Measurements from ENCODE around the gene DDX23. TPM values are rescaled to one million over a fixed set of nuclear protein-coding genes. Genes with fewer than 3 reads are reported as not detected.

The DDX23 gene
- total and polyA plus RNA-seq, 2 of the 4 experiments (the other 2 are of a cell fraction) = 61.8 to 81.9 TPM

- ATAC-seq (ENCODE audit: low read depth) (no peak), DNase-seq (no peak)
- H2AFZ ChIP-seq (replicated peaks; ENCODE audit: low read length, poor library complexity) = peak overlapping the region; percentile 90
- intact Hi-C loops (cut with micrococcal nuclease) = loop anchor here (2.0 kb wide), 1 partner anchor 21 kb away; no protein-coding TSS in a partner anchor
- H2BK15ac ChIP-seq (ENCODE audit: low read depth, low read length) = no peak overlapping the region
- no peak overlapping the region for H3K18ac ChIP-seq (ENCODE audit: low read depth, low read length)
- H3K27ac ChIP-seq (ENCODE audit: insufficient read depth, low read length) = no peak overlapping the region
- peaks cover 23% of the 10 kb centered on the region for H3K9me1 ChIP-seq (ENCODE audit: insufficient read depth, low read length)
- no peaks in the 10 kb centered on the region for H3K36me3 ChIP-seq (ENCODE audit: control insufficient read depth, insufficient read depth, low read length)
- H3K4me3 ChIP-seq (ENCODE audit: insufficient read depth, low read depth, low read length) = no peak overlapping the region
- H3K79me1 ChIP-seq (ENCODE audit: low read depth in 1 of 2, low read length in 2 of 2) = peaks cover 22 to 36% of the 10 kb centered on the region in 2 experiments
- H4K5ac ChIP-seq (ENCODE audit: low read depth, low read length) = 0 out of 2 replicates have a peak overlapping the region, but pooled peaks have one; percentile 53
- no peaks in the 10 kb centered on the region for H3K27me3 ChIP-seq (ENCODE audit: control insufficient read depth, insufficient read depth, low read length)
- H2BK120ac ChIP-seq (ENCODE audit: low read depth, low read length) = no peak overlapping the region
- no TSS peak for BruUV-seq (replicated peaks)
- no peak overlapping the region for H4K91ac ChIP-seq (ENCODE audit: insufficient read depth, low read depth, low read length)
- H2BK20ac ChIP-seq (ENCODE audit: low read depth, low read length) = no peak overlapping the region
- no peak overlapping the region; the same call in 1 of the 2 replicates for H3K4me2 ChIP-seq (ENCODE audit: low read depth, low read length)
- H4K20me1 ChIP-seq (ENCODE audit: insufficient read depth, low read length) = peaks cover 23% of the 10 kb centered on the region
- in situ Hi-C loops (cut with MboI; ENCODE audit: low sequenced_read_pairs) = loop anchor here (25.0 kb wide), 1 partner anchor 253 kb away; the partner anchor contains the start of gene OR8S1
- no peak overlapping the region for H2BK5ac ChIP-seq (ENCODE audit: low read depth, low read length, poor library complexity, severe bottlenecking)
- H4K8ac ChIP-seq (ENCODE audit: low read depth in 2 of 2, low read length in 2 of 2) = peak overlapping the region; percentile 28 to 99
- H3K9ac ChIP-seq (ENCODE audit: low read depth, low read length) = 0 out of 2 replicates have a peak overlapping the region, but pooled peaks have one; percentile 14
- TF ChIP-seq FOS (IDR thresholded peaks at IDR 0.05; ENCODE audit: low read depth, low read length) (no peak), MAZ (IDR thresholded peaks at IDR 0.05; ENCODE audit: borderline replicate concordance, low read depth, low read length) (no peak), RFX5 (IDR thresholded peaks at IDR 0.05; ENCODE audit: low read depth, low read length) (no peak), USF2 (IDR thresholded peaks at IDR 0.05; ENCODE audit: low read depth, low read length) (no peak), POLR2A (IDR thresholded peaks at IDR 0.05; ENCODE audit: low read depth, low read length) (no peak), RCOR1 (IDR thresholded peaks at IDR 0.05; ENCODE audit: insufficient replicate concordance, low read length) (no peak), RAD21 (IDR thresholded peaks at IDR 0.05; ENCODE audit: low read length) (no peak), MAFK (IDR thresholded peaks at IDR 0.05; ENCODE audit: low read depth, low read length) (no peak), NFE2L2 (IDR thresholded peaks at IDR 0.05; ENCODE audit: low read depth, low read length) (no peak), MXI1 (IDR thresholded peaks at IDR 0.05; ENCODE audit: borderline replicate concordance, low read depth, low read length) (no peak), CHD1 (IDR thresholded peaks at IDR 0.05; ENCODE audit: low read depth, low read length) (no peak), SMC3 (IDR thresholded peaks at IDR 0.05; ENCODE audit: low read depth, low read length) (no peak), ELK1 (IDR thresholded peaks at IDR 0.05; ENCODE audit: borderline replicate concordance, low read depth, low read length) (no peak), BHLHE40 (IDR thresholded peaks at IDR 0.05; ENCODE audit: low read depth, low read length) (no peak), CTCF (conservative IDR thresholded peaks at IDR 0.05; ENCODE audit: low read depth, low read length) (no peak), CEBPB (IDR thresholded peaks at IDR 0.05; ENCODE audit: low read depth, low read length) (no peak)
- dilution Hi-C loops (cut with HindIII; ENCODE audit: low sequenced_read_pairs, unreplicated experiment) = no loop called here
- peak overlapping the region; percentile 60 for H3K23ac ChIP-seq (ENCODE audit: low read depth, low read length)
- peak overlapping the region; percentile 51; the same call in 1 of the 2 replicates for H2AK5ac ChIP-seq (ENCODE audit: low read depth, low read length)
- H3K4ac ChIP-seq (ENCODE audit: low read depth, low read length) = no peak overlapping the region; the same call in 1 of the 2 replicates
- peaks cover 11% of the 10 kb centered on the region for H3K4me1 ChIP-seq (ENCODE audit: control insufficient read depth, insufficient read depth, low read length)
- 5% methylated on average over 2 of the region's 4 CpGs; no CpG with 5 or more reads in 1 of the 2 experiments for WGBS, 2 experiments (ENCODE audit: extremely low coverage in 2 of 2, insufficient read length in 1 of 2)
- CTCF ChIA-PET = interaction anchor here (1.2 kb wide), 1 partner anchor 25 kb away, joined by 4 read pairs; no protein-coding TSS in a partner anchor
- H3K14ac ChIP-seq (replicated peaks; ENCODE audit: low read depth, low read length) = no peak overlapping the region
- no peak overlapping the region for H3K56ac ChIP-seq (ENCODE audit: extremely low read depth, insufficient read depth, low read length)
- POLR2A ChIA-PET (ENCODE audit: unreplicated experiment) = interaction anchor here (0.6 kb wide), 1 partner anchor 1258 kb away, joined by 5 read pairs; no protein-coding TSS in a partner anchor
- peak overlapping the region; percentile 57 for H2AK9ac ChIP-seq (replicated peaks; ENCODE audit: low read depth, low read length, poor library complexity)
- H3K9me3 ChIP-seq (ENCODE audit: control insufficient read depth, insufficient read depth, low read length) = no peaks in the 10 kb centered on the region
Observed at GRCh38 chr12:48789858-48790326, 62.1 kb downstream of the DDX23 start.
